WTC11 (cell line): ENCODE measurements around the gene CELF4. TPM values are rescaled to one million over a fixed set of nuclear protein-coding genes. Genes with fewer than 3 reads are reported as not detected.

Source experiments
- ATAC-seq: fragments of 200-7000 bp; cut with Tn5 transposase; 2 replicates; pipeline ENCODE4 v1.10.0; 2021; ENCODE audit warnings: mild to moderate bottlenecking, moderate library complexity
- Bru-seq: library from RNA; stranded (reverse); fragments of 400-500 nt; gene quantifications from one replicate; lab custom pipeline; 2021; lab: Mats Ljungman, UMichigan
- CTCF ChIA-PET: fragments of 300-600 bp; sonication (Branson Sonifier 250); formaldehyde crosslinking; loops from one replicate; lab custom pipeline; 2021; ENCODE audit warnings: antibody characterized with exemption; lab: Charles Lee
- POLR2A ChIA-PET: fragments of 350-600 bp; sonication (Branson Sonifier 250); formaldehyde crosslinking; loops from one replicate; lab custom pipeline; 2021; ENCODE audit warnings: antibody characterized with exemption; lab: Charles Lee
- DNase-seq: peaks from one replicate; pipeline ENCODE4 v3.0.0; 2021; ENCODE audit warnings: low spot score
- H3K27ac Mint-ChIP-seq: 2 replicates; pipeline ENCODE4 v1.8.0; 2021; ENCODE audit warnings: mixed read lengths
- H3K27me3 Mint-ChIP-seq: 2 replicates; pipeline ENCODE4 v1.8.0; 2021; ENCODE audit warnings: low read depth, mild to moderate bottlenecking, moderate library complexity, mixed read lengths
- H3K36me3 Mint-ChIP-seq: 2 replicates; pipeline ENCODE4 v1.8.0; 2021; ENCODE audit warnings: mixed read lengths
- H3K4me1 Mint-ChIP-seq: 2 replicates; pipeline ENCODE4 v1.8.0; 2022; ENCODE audit warnings: mixed read lengths
- H3K4me3 Mint-ChIP-seq: 2 replicates; pipeline ENCODE4 v1.8.0; 2021; ENCODE audit warnings: mild to moderate bottlenecking, moderate library complexity, mixed read lengths
- H3K9me3 Mint-ChIP-seq: 2 replicates; pipeline ENCODE4 v1.8.0; 2021; ENCODE audit warnings: mixed read lengths
- ATF6 ChIP-seq: sonication (generic); formaldehyde crosslinking; IDR thresholded peaks from 2 replicates; pipeline ENCODE4 v1.8.1; 2023; ENCODE audit warnings: mild to moderate bottlenecking, missing genetic modification reagents
- CBFB ChIP-seq: sonication (generic); formaldehyde crosslinking; IDR thresholded peaks from 2 replicates; pipeline ENCODE4 v1.8.1; 2022; ENCODE audit warnings: mild to moderate bottlenecking, low read depth, missing genetic modification reagents
- E2F1 ChIP-seq: sonication (generic); formaldehyde crosslinking; IDR thresholded peaks from 2 replicates; pipeline ENCODE4 v1.8.0; 2022; ENCODE audit warnings: mild to moderate bottlenecking, missing genetic modification reagents
- E2F5 ChIP-seq: sonication (generic); formaldehyde crosslinking; IDR thresholded peaks from 2 replicates; pipeline ENCODE4 v1.8.1; 2022; ENCODE audit warnings: mild to moderate bottlenecking, moderate library complexity, missing genetic modification reagents
- ESRRA ChIP-seq: sonication (generic); formaldehyde crosslinking; IDR thresholded peaks from 2 replicates; pipeline ENCODE4 v1.8.1; 2022; ENCODE audit warnings: mild to moderate bottlenecking, missing genetic modification reagents, borderline replicate concordance
- FOXK1 ChIP-seq: sonication (generic); formaldehyde crosslinking; IDR thresholded peaks from 2 replicates; pipeline ENCODE4 v1.8.0; 2022; ENCODE audit warnings: mild to moderate bottlenecking, moderate library complexity, missing genetic modification reagents
- FOXP4 ChIP-seq: sonication (generic); formaldehyde crosslinking; IDR thresholded peaks from 2 replicates; pipeline ENCODE4 v1.8.0; 2022; ENCODE audit warnings: mild to moderate bottlenecking, missing genetic modification reagents
- HMGXB4 ChIP-seq: sonication (generic); formaldehyde crosslinking; IDR thresholded peaks from 2 replicates; pipeline ENCODE4 v1.8.1; 2023; ENCODE audit warnings: mild to moderate bottlenecking, moderate library complexity, missing genetic modification reagents
- IRF1 ChIP-seq: sonication (generic); formaldehyde crosslinking; IDR thresholded peaks from 2 replicates; pipeline ENCODE4 v1.8.0; 2023; ENCODE audit warnings: missing genetic modification reagents
- KAT7 ChIP-seq: sonication (generic); formaldehyde crosslinking; IDR thresholded peaks from 2 replicates; pipeline ENCODE4 v1.8.1; 2023; ENCODE audit warnings: missing genetic modification reagents, mild to moderate bottlenecking, borderline replicate concordance
- MYBL2 ChIP-seq: sonication (generic); formaldehyde crosslinking; IDR thresholded peaks from 2 replicates; pipeline ENCODE4 v1.8.1; 2023; ENCODE audit warnings: mild to moderate bottlenecking, moderate library complexity, missing genetic modification reagents
- SMAD4 ChIP-seq: sonication (generic); formaldehyde crosslinking; IDR thresholded peaks from 2 replicates; pipeline ENCODE4 v1.8.0; 2022; ENCODE audit warnings: mild to moderate bottlenecking, missing genetic modification reagents
- SP1 ChIP-seq: sonication (generic); formaldehyde crosslinking; conservative IDR thresholded peaks from 2 replicates; pipeline ENCODE4 v1.8.1; 2022; ENCODE audit warnings: missing genetic modification reagents
- TEAD4 ChIP-seq: sonication (generic); formaldehyde crosslinking; IDR thresholded peaks from 2 replicates; pipeline ENCODE4 v1.8.0; 2022; ENCODE audit warnings: mild to moderate bottlenecking, missing genetic modification reagents
- USF1 ChIP-seq: sonication (generic); formaldehyde crosslinking; IDR thresholded peaks from 2 replicates; pipeline ENCODE4 v1.8.0; 2022; ENCODE audit warnings: mild to moderate bottlenecking, missing genetic modification reagents
- ZNF138 ChIP-seq: sonication (generic); formaldehyde crosslinking; conservative IDR thresholded peaks from 2 replicates; pipeline ENCODE4 v1.8.1; 2022; ENCODE audit warnings: mild to moderate bottlenecking, moderate library complexity, missing genetic modification reagents
- ZNF232 ChIP-seq: sonication (generic); formaldehyde crosslinking; IDR thresholded peaks from 2 replicates; pipeline ENCODE4 v1.8.0; 2022; ENCODE audit warnings: mild to moderate bottlenecking, missing genetic modification reagents
- ZNF281 ChIP-seq: sonication (generic); formaldehyde crosslinking; IDR thresholded peaks from 2 replicates; pipeline ENCODE4 v1.8.0; 2023; ENCODE audit warnings: mild to moderate bottlenecking, missing genetic modification reagents
- ZNF512 ChIP-seq: sonication (generic); formaldehyde crosslinking; IDR thresholded peaks from 2 replicates; pipeline ENCODE4 v1.8.1; 2022; ENCODE audit warnings: missing genetic modification reagents, borderline replicate concordance
- long read RNA-seq, 3 experiments: library from RNA in 1 of 3; library from capped mRNA in 1 of 3; library from polyadenylated mRNA in 1 of 3; unstranded in 2 of 3; stranded (forward) in 1 of 3; transcript quantifications; one replicate each; pipeline ENCODE4 v2.0.0, GENCODE V29; 2021
- total RNA-seq: library from RNA; stranded (reverse); gene quantifications from 3 replicates; pipeline ENCODE4 v1.2.3, GENCODE V29; 2021

The CELF4 gene
- total RNA-seq (2.6 to 3.3 TPM (median 2.9 TPM) in 3 replicates), Bru-seq, nascent RNA (percentile 30 among the genes with signal in this experiment)
- long read RNA-seq, experiment 1, partial matches to known transcripts, result 0 of 8 reads
- long read RNA-seq, experiment 1, other reads (novel, unspliced or antisense), result 6 of 8 reads
- long read RNA-seq, experiment 2, partial matches to known transcripts, result 1 of 2 reads
- long read RNA-seq, experiment 2, other reads (novel, unspliced or antisense), result 0 of 2 reads
- long read RNA-seq, experiment 3, partial matches to known transcripts, result 0 of 3 reads
- long read RNA-seq, experiment 3, other reads (novel, unspliced or antisense), result 1 of 3 reads

- ChIA-PET CTCF (interaction anchor here (1.2 to 3.4 kb wide), 3 partner anchors 11 to 213 kb away, joined by 3 to 14 read pairs (median 9); no protein-coding TSS in a partner anchor), POLR2A (interaction anchor here (0.6 to 0.7 kb wide), 2 partner anchors 171 to 1409 kb away, joined by 3 to 4 read pairs; no protein-coding TSS in a partner anchor)
- Mint-ChIP-seq H3K9me3 (no peaks in the 10 kb centered on the region), H3K4me1 (peaks cover 23% of the 10 kb centered on the region), H3K27me3 (peaks cover 86% of the 10 kb centered on the region), H3K36me3 (no peaks in the 10 kb centered on the region), H3K27ac (no peak within 1 kb of the TSS), H3K4me3 (peak within 1 kb of the TSS; percentile 97)
- ATAC-seq, result peak; percentile 35
- DNase-seq, result peak; percentile 40
- TF ChIP-seq HMGXB4 (CRISPR knock-in tag) (peak; percentile 57), USF1 (CRISPR knock-in tag) (0 out of 2 replicates have a peak, but pooled peaks have one; percentile 9), FOXK1 (0 out of 2 replicates have a peak, but pooled peaks have one; percentile 1), SMAD4 (no peak), TEAD4 (CRISPR knock-in tag) (peak; percentile 7; the same call in 1 of the 2 replicates), ZNF138 (CRISPR knock-in tag) (no peak), MYBL2 (peak; percentile 11; the same call in 1 of the 2 replicates), ZNF232 (peak; percentile 10; the same call in 1 of the 2 replicates), ZNF281 (peak; percentile 11; the same call in 1 of the 2 replicates), ESRRA (CRISPR knock-in tag) (0 out of 2 replicates have a peak, but pooled peaks have one; percentile 8), IRF1 (CRISPR knock-in tag) (no peak), E2F5 (CRISPR knock-in tag) (0 out of 2 replicates have a peak, but pooled peaks have one; percentile 40), CBFB (CRISPR knock-in tag) (no peak), KAT7 (CRISPR knock-in tag) (no peak), ZNF512 (CRISPR knock-in tag) (0 out of 2 replicates have a peak, but pooled peaks have one; percentile 60), ATF6 (CRISPR knock-in tag) (no peak), E2F1 (CRISPR knock-in tag) (peak; percentile 13; the same call in 1 of the 2 replicates), FOXP4 (CRISPR knock-in tag) (0 out of 2 replicates have a peak, but pooled peaks have one; percentile 8), SP1 (CRISPR knock-in tag) (0 out of 2 replicates have a peak, but pooled peaks have one; percentile 3)
Measured at GRCh38 chr18:37565101-37565976, at the start of gene CELF4. TSS of gene CELF4 (minus strand) at chr18:37565798.
